ENCODE results near the gene RBMX2.
"Not testable (repeated sequence)": the region's sequence is repeated elsewhere in the genome, so short reads cannot be mapped to it uniquely, and the experiment has no call there.

The RBMX2 gene

DNA sequence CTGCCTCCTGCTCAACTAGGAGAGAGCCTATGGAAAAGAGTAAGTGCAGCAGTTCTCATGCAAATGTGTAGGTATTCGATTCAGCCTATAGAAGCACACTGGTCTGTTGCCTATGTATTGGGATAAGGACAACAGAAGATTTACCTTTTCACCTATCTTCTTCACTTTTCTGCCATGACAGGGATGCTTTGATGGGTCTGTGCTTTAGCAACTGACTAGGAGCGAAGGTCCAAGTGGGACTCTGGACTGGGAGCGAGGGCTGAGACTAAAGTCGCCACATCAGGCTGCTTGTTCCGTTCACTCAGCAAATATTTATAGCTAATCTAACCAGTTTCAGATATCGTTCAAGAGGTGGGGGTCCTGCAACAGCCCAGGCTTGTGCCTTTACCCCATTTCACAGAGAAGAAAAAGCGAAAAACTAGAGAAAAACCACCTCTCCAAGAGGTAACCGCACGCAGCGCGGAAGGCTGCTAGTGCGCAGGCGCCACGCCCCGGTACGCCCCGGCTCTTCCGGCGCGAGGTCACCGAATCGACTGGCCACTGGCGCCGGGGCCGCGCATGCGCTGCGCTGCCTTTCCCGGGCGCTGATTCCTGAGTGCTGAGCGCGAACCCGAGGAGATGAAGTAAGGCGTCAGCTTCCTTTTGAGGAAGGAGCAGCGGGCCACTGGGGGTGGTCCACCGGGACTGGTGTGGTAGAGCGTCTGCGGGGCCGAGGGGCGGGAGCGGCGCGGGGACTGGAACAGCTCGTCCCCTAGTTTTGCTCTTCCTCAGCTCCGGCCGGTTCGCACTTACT lies at the start of gene RBMX2:
Gene RBMX2, plus strand, starts transcription at position 573 of the 793 bp plus-strand sequence. Its CDS starts 46 bp downstream, at position 619.
- in situ Hi-C loops (cut with MboI; ENCODE audit: low sequenced_read_pairs, unreplicated experiment): no loop called here
- TF ChIP-seq CTCF (IDR thresholded peaks at IDR 0.05; ENCODE audit: borderline replicate concordance, control extremely low read depth, extremely low read depth, insufficient read depth, missing control alignments): no peak
- peak; percentile 91 for DNase-seq (ENCODE audit: low spot score)

- DNase-seq (ENCODE audit: low spot score); in situ Hi-C loops (cut with MboI; ENCODE audit: low sequenced_read_pairs, unreplicated experiment): not testable (repeated sequence)
Measured at GRCh38 chrX:130352050-130352449, 49.7 kb upstream of the RBMX2 start.

- TF ChIP-seq CTCF (IDR thresholded peaks at IDR 0.05; ENCODE audit: borderline replicate concordance, control extremely low read depth, extremely low read depth, insufficient read depth, missing control alignments): no peak
- no peak for DNase-seq (ENCODE audit: low spot score)
- in situ Hi-C loops (cut with MboI; ENCODE audit: low sequenced_read_pairs, unreplicated experiment): no loop called here
Measured at GRCh38 chrX:130376077-130376476, 25.7 kb upstream of the RBMX2 start.

DNA sequence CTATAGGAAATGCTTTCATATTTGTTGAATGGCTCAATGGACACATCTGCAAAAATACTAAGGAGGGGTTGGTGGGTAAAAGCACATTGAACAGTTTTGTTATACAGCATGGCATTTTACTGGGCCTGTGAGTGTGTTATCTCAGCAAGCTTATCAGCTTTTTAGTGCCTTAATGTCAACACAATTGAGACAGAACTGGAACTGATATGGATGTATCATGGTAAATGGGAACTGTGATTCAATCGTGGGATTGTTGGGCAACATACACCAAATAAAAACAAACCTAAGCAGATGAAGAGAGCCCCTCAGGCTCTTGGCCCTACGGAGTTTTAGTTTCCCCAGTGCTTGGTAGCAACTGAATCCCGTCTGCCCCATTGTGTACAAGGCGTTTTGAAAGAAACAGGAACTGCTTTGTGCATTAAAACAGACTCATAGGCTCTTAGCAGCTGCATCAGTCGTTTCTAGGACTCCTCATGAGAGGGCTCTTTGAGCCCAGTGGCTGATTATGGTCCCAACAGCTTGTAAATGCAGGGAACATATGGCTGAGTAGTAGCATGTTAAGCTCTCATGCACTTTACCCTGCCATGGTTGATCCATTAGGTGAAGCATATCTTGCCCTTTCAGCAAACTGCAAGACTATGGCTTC lies 23.6 kb upstream of the RBMX2 start:
- no peak for TF ChIP-seq CTCF (IDR thresholded peaks at IDR 0.05; ENCODE audit: borderline replicate concordance, control extremely low read depth, extremely low read depth, insufficient read depth, missing control alignments)
- no peak for DNase-seq (ENCODE audit: low spot score)
- in situ Hi-C loops (cut with MboI; ENCODE audit: low sequenced_read_pairs, unreplicated experiment): no loop called here

DNA sequence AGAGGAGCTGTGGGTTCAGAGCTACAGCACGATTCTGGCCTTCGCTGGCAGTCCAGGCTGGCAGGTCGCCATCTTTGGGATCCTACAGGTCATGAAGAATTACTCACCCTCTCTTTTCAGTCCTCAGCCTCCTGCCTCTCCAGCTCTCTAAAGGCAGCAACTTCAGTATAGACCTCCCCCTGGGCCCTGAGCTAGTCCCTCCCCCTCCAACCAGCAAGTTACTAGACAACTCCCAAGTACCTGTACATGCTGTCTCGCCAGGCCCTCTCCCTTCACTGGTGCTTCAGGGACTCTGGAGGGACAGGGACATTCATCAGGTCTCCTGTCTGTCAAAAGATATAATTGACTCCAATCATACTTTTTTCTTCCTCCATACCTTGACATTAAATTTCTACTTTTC lies 16.3 kb upstream of the RBMX2 start, which contains the start of gene GPR119:
Gene GPR119, minus strand, starts transcription at position 155 of the 400 bp plus-strand sequence. CDS start 227 bp downstream, outside the sequence.
- no peak for DNase-seq (ENCODE audit: low spot score)
- in situ Hi-C loops (cut with MboI; ENCODE audit: low sequenced_read_pairs, unreplicated experiment): no loop called here
- no peak for TF ChIP-seq CTCF (IDR thresholded peaks at IDR 0.05; ENCODE audit: borderline replicate concordance, control extremely low read depth, extremely low read depth, insufficient read depth, missing control alignments)

DNA sequence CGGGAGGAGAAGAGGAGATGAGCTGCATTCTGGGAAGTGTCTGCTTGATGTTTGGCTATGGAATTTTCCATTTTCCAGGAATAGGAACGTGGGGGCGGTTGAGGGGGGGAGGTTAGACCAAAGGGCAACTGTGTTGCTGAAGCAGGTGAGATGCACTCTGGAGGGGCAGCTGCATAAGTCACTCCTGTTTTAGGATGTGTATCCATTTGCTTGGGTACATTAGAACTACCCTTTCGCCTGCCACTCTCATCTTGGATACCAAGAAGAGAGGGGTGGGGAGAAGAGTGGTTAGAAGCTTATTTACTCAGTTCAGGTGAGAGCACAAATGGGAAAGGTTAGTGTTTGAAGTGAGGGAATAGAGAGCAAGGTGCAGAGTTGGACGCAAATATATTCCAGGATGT lies 15.4 kb upstream of the RBMX2 start:
- no peak for DNase-seq (ENCODE audit: low spot score)
- no peak for TF ChIP-seq CTCF (IDR thresholded peaks at IDR 0.05; ENCODE audit: borderline replicate concordance, control extremely low read depth, extremely low read depth, insufficient read depth, missing control alignments)
- in situ Hi-C loops (cut with MboI; ENCODE audit: low sequenced_read_pairs, unreplicated experiment): no loop called here

Measured in GM13976 (cell line).